GM12874 (cell line): Measurements from ENCODE around the gene UPF3A.

Experiments used
- TF ChIP-seq, protein P1 (sequence below): IDR thresholded peaks from 2 replicates; pipeline ENCODE4 v1.5.1; 2011; ENCODE audit warnings: low read depth, mild to moderate bottlenecking, control low read depth, low read length, moderate library complexity; ENCODE audit not compliant: insufficient read depth

The UPF3A gene

DNA sequence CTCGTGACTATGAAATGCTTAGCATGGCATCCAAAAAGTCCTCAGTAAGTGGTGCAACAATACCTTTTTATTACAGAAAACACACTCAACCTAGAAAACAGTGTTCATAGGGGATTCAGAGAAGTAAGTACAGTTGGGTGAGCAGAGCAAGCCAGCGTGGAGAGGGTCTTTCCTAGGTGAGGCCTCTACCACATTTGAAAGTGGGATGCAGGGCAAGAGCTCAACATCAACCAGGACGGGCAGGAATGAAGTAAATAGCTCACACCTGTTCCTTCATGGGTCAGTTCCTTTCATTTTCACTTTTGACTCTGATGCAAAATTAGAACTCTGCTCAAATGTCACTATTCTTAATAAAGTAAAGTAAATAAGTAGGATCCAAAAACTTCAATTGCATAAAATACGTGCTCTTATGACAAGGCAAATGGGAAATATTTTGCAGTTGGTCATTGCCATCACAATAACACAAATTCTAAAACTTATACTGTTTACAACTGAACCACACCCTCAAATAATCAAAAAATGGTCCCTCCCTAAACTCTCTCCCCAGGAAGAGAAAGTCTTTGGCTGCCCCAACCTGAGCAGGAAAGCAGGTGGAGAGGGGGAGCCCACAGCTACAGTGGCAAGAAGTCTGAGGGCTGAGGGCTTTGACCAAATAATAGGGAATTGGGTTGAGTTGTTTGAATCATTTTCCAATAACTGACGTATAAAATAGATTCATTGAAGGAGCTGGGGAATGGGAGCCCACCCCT, 53.1 kb downstream of the UPF3A start:
- TF ChIP-seq, protein P1, sequence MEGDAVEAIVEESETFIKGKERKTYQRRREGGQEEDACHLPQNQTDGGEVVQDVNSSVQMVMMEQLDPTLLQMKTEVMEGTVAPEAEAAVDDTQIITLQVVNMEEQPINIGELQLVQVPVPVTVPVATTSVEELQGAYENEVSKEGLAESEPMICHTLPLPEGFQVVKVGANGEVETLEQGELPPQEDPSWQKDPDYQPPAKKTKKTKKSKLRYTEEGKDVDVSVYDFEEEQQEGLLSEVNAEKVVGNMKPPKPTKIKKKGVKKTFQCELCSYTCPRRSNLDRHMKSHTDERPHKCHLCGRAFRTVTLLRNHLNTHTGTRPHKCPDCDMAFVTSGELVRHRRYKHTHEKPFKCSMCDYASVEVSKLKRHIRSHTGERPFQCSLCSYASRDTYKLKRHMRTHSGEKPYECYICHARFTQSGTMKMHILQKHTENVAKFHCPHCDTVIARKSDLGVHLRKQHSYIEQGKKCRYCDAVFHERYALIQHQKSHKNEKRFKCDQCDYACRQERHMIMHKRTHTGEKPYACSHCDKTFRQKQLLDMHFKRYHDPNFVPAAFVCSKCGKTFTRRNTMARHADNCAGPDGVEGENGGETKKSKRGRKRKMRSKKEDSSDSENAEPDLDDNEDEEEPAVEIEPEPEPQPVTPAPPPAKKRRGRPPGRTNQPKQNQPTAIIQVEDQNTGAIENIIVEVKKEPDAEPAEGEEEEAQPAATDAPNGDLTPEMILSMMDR = no peak

DNA sequence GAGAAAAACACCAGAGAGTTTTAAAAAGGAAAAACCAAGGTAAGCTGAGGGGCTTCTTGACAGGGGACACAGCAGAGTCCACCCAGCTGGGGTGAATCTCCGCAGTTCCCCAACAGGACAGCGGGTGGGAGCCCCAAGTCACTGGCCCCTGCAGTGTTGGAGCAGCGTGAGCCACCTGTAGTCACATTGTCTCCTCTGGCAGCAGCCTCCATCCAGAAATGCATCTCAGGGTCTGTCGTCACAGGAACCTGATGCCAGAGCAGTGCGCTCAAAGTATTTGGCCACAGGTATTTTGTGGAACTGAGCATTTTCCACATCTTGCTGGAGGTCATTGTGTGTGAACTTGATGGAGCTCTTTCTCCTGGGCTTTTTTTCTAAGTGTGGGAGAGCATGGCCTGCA, 57.6 kb downstream of the UPF3A start:
- TF ChIP-seq, protein P1 = no peak

DNA sequence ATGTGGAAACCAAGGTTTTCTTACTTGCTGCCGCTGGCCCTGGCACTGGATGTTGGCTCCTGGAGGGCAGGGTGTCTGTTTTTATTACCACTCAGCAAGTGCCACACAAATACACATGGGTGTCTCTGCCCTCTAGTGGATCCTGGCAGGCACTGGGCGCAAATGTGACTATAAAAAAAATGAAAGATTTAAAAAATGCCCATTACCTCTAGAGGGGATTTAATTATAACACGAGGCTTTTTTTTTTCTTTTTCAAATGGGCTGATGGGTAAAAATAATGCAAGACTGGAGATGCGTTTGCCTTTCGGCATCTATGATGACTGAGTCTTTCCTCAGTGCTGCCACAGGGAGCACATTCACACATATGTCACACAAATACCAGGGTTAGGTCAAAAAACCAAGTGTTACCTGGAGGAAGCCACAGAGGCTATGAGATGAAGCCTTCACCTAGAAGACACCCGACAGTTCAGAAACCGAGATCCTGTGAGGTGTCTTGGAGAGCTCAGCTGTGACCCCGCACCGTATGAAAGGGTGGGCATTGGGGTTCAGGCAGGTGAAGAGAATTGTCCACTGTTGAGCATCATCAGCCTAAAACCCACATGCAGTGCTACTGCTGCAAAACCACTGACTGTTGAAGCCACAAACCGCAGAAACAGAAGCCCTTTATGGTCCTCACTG, 58.6 kb downstream of the UPF3A start:
- TF ChIP-seq, protein P1 = peak; percentile 68

DNA sequence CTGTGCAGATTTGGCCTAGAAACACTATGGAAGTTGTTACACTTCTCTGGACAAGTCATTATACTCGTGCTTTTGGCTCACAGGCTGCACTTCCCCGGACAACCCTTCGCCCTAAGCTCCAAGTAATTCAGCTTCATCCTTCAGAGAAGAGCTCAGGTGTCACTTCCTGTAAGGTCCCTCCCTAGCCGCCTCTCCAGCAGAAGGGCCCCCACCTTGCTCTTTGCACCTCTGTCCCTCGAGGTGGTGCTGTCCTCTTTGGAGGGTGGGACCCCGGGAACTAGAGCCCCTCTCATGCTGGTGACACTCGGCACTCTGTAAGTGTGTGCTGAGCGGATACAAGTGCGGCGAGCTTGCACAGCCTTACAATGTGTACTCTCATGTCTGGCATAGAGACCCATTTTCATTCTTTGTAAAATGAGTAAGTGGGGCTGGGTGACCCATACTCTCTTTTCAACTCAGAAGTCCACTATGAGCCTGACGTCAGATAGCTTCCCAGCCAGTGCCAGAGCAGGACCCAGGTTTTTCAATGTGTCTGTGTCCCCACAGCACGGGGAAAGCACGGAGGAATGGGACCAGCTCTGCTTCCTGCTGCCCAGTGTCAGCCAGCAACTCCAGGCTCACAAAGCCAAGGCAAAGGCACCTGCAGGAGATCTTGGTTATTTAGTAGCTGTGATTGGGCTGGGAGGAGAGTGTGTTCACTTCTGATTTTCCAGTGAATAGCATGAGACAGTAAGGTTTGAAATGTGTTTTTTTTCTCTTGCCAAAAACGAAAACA, 59.8 kb downstream of the UPF3A start:
- TF ChIP-seq, protein P1 = no peak

DNA sequence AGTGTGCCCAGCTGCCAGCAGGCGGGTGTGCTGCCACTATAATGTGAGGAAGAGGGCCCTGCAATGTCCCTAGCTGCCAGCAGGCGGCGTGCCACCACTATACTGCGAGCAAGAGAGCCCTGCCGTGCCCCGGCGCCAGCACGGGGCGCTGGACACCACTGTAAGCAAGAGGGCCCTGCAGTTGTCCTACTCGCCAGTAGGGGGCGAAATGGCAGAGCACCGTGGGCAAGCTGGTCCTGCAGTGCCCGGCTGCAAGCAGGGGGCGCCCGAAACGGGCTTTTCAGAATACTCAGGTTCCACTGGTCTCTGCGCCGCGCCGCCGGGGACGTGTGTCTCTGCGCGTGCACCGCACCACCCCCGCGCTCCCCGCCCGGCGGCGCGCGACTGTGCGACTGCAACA, 71.4 kb downstream of the UPF3A start:
- TF ChIP-seq, protein P1 = peak; percentile 59
